Bronchial epithelial cell (primary cell): ENCODE measurements around the gene C9orf50. TPM values are rescaled to one million over a fixed set of nuclear protein-coding genes. Genes with fewer than 3 reads are reported as not detected.
A peak's percentile ranks its signal among the peaks of the same experiment; 100 is the strongest.

Experiments used
- DNase-seq: peaks from one replicate; pipeline ENCODE4 v3.0.0-alpha.2; 2010; ENCODE audit warnings: low read depth
- FAIRE-seq: peaks from 2 replicates; lab custom pipeline; 2011; peaks lifted over from hg19 to GRCh38; lab: Jason Lieb, UNC
- H3K27me3 ChIP-seq: 2 replicates; pipeline ENCODE4 v1.5.1; 2011; ENCODE audit warnings: low read length; ENCODE audit not compliant: control insufficient read depth, insufficient read depth
- H3K36me3 ChIP-seq: 2 replicates; pipeline ENCODE4 v1.5.1; 2011; ENCODE audit warnings: low read length; ENCODE audit not compliant: control insufficient read depth, insufficient read depth
- H3K4me3 ChIP-seq: 2 replicates; pipeline ENCODE4 v1.5.1; 2011; ENCODE audit warnings: mild to moderate bottlenecking, low read depth, low read length, control low read depth
- total RNA-seq: library from RNA; depleted of rRNA; stranded (reverse); fragments of >200 nt; gene quantifications from 2 replicates; pipeline ENCODE4 v1.2.1, GENCODE V29; 2014
- TF ChIP-seq, protein P1 (sequence below): IDR thresholded peaks from 2 replicates; pipeline ENCODE4 v1.5.1; 2011; ENCODE audit warnings: mild to moderate bottlenecking, moderate library complexity, low read length, control low read depth, inconsistent platforms; ENCODE audit not compliant: insufficient read depth, severe bottlenecking

Gene C9orf50
- total RNA-seq, 1 donor from 2014 or later: not detected

DNA sequence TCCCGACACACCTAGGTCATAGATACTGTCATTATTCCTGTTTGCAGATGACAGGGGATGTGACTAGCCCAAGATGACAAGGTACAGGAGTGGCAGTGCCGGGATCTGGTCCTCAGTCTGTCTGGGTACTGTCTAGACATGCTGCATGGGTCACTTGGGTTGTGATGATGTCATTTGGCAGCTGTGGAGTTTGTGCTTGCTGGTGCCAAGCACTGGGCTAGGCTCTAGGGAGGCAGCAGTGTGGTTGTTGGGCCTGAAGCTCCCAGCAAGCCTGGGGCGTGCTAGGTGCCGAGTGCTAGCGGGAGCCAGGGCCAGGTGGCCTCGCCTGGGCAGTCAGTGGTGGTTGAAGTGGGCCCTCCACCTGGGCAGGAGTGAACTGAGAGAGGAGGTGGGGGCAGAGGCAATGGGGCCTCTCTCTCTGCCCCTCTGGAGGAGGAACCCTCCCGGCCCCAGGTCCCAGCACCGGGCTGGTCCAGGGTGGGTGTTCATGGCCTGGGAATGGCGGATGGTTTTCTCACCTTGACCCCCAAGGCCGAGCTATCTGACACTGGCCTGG is 29.9 kb upstream of the C9orf50 start:
- DNase-seq: peak; percentile 74
- Histone ChIP-seq H3K4me3 (no peak overlapping the region), H3K36me3 (no peaks in the 10 kb centered on the region), H3K27me3 (peaks cover 4% of the 10 kb centered on the region)
- FAIRE-seq: peak; percentile 95
- TF ChIP-seq, protein P1, sequence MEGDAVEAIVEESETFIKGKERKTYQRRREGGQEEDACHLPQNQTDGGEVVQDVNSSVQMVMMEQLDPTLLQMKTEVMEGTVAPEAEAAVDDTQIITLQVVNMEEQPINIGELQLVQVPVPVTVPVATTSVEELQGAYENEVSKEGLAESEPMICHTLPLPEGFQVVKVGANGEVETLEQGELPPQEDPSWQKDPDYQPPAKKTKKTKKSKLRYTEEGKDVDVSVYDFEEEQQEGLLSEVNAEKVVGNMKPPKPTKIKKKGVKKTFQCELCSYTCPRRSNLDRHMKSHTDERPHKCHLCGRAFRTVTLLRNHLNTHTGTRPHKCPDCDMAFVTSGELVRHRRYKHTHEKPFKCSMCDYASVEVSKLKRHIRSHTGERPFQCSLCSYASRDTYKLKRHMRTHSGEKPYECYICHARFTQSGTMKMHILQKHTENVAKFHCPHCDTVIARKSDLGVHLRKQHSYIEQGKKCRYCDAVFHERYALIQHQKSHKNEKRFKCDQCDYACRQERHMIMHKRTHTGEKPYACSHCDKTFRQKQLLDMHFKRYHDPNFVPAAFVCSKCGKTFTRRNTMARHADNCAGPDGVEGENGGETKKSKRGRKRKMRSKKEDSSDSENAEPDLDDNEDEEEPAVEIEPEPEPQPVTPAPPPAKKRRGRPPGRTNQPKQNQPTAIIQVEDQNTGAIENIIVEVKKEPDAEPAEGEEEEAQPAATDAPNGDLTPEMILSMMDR: no peak

DNA sequence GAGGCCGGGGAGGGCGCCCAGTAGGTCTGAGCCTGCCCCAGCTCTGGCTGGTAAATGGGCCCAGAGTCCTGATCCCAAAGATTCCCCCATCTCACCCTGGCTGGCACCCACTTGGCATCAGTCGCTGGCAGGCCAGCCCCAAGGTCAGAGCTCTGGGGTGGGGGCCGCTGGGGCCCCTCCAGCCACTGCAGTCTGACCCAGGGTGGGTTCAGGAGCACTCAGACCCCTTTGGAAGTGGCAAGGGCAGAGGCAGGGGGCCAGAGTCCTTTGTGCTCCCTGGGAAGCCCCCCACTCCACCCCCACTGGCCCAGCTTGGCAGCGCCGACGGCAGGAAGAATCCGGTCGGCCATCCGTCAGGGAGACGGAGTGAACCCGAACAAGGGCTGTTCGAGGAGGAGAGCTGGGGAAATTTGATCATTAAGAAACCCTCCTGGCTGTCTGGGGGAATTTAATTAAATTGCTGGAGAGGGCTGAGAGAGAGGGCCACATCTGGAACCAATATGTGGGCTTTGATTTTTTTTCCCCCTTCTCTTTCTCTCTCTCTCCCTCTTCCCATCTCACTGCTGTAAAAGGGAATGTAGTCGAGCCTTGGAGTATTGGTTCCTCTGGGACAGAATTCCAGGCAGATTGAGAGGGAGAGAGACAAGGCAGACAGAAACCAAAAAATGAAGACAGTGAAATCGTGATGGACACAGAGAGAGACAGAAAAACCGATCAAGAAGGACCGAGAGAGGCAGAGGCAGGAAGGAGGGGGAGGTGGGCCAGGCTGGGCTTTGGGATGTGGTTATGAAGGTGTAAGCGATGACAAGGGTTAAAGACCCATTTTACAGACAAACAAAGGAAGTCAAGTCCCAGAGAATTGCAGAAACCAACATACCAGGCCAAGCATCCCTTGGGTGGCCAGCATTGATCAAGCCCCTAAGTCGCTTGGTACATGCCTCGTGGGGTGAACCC is 29.1 kb upstream of the C9orf50 start:
- no peak overlapping the region for H3K4me3 ChIP-seq
- TF ChIP-seq, protein P1: no peak
- no peak for DNase-seq
- peak; percentile 52 for FAIRE-seq
- H3K36me3 ChIP-seq: no peaks in the 10 kb centered on the region
- H3K27me3 ChIP-seq: peaks cover 2% of the 10 kb centered on the region

DNA sequence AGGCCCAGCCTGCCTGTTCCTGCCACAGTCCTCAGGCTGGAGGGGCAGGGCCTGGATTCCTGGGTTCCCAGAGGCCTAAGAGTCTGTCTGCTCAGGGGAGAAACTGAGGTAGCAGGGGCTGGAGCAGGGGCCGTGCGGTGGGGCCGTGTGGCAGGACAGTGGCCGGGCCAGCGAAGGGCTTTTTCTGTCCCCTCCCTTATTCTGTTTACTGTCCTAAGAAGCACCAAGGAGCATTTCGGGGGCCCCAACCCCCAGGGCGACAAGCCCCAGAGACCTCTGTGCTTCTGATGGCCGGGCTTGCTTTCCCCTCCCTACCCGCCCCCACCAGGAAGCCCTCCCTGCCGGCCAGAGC is 27.8 kb upstream of the C9orf50 start:
- no peak for FAIRE-seq

DNA sequence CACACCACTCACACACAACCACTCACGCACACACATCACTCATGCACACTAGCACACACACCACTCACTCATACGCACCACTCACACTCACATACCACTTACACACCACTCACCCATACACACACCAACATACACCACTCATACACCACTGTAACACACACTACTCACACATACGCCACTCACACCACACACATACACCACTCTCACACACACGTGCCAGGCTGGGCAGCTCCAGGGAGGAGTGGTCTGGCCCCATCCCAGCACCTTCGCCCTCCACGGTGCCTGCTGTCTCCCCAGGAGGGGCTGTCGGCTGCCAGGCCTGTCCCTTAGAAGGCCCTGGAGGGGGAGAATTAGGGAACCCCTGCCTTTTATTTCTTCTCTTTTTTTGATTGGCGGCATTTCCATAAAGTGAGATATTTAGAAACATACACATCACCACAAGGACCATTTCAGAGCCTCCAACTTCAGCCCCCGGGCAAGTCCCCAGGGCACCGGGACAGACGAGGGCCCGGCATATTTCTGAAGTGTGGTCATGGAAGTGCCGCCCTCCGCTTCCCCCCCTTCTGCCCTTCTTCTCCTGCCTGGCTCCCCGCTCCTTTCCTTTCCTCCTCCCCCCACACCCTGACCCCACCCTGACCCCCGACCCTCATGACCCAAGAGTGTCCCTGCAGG is 27.3 kb upstream of the C9orf50 start:
- DNase-seq: no peak
- FAIRE-seq: peak; percentile 92
- H3K4me3 ChIP-seq: no peak overlapping the region
- TF ChIP-seq, protein P1: no peak
- H3K36me3 ChIP-seq: no peaks in the 10 kb centered on the region
- peaks cover under 1% of the 10 kb centered on the region for H3K27me3 ChIP-seq

More for the DNA sequence above, 27.8 kb upstream of the C9orf50 start:
- Histone ChIP-seq H3K27me3 (peaks cover 2% of the 10 kb centered on the region), H3K4me3 (no peak overlapping the region), H3K36me3 (no peaks in the 10 kb centered on the region)
- TF ChIP-seq, protein P1: no peak
- DNase-seq: no peak

DNA sequence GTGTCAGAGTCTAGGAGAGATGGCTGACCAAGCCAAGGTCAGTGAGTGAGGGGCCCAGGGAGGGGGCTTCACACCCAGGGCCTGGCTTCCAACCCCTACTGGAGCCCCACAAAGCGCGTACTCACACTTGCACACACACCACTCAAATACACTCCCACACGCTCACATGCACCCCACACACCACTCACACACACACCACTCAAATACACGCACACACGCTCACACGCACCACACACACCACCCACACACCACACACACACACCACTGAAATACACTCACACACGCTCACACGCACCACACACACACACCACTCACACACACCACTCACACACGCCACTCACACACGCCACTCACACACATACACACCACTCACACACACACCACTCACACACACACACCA is 26.7 kb upstream of the C9orf50 start:
- H3K36me3 ChIP-seq: no peaks in the 10 kb centered on the region
- TF ChIP-seq, protein P1: no peak
- DNase-seq: no peak
- no peaks in the 10 kb centered on the region for H3K27me3 ChIP-seq
- H3K4me3 ChIP-seq: no peak overlapping the region
- FAIRE-seq: no peak
